Measurements from ENCODE around the gene RC3H2. TPM values are rescaled to one million over a fixed set of nuclear protein-coding genes. Genes with fewer than 3 reads are reported as not detected.

The RC3H2 gene
- total and polyA plus RNA-seq, 2 of the 13 experiments (the other 11 are each of a cell fraction or from before 2014, with no cell fraction given): 21.0 to 36.4 TPM

DNA sequence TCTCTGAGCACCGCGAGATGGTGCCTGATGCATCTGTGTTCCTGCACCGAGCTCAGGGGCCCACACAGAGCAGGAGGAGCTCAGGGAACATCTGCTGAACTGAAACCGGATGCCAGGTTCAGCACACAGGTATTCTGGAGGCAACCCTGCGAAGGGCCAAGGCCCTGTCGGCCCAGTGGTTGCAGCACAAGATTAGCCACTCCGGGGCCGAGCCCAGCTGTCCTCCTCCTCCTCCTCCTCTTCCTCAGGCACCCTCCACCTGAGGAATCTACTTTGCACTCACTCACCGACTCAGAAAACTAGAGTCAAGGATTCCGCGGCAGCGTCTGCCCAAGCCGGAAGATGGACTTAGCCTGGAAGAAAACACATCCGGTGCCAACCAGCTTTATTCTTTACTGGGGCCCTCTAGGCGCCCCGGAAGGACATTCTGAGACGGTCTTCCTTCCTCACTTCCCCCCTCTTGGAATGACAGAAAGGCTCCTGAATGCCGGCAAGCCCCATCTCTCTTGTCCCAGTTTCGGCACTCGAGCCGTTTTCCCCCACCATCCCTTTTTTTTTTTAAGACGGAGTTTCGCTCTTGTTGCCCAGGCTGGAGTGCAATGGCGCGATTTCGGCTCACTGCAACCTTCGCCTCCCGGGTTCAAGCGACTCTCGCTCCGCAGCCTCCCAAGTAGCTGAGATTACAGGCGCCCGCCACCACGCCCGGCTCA is 8.0 kb upstream of the RC3H2 start, which contains the start of gene ZBTB6 (continued):
- TF ChIP-seq LRRFIP1 (CRISPR knock-in tag; conservative IDR thresholded peaks at IDR 0.05) (no peak), ZBTB42 (CRISPR knock-in tag; IDR thresholded peaks at IDR 0.05) (no peak), ZNF414 (CRISPR knock-in tag; IDR thresholded peaks at IDR 0.05) (no peak), NR1H2 (CRISPR knock-in tag; IDR thresholded peaks at IDR 0.05; ENCODE audit: borderline replicate concordance, low read depth) (no peak), ZNF788 (CRISPR knock-in tag; IDR thresholded peaks at IDR 0.05; ENCODE audit: borderline replicate concordance) (0 out of 2 replicates have a peak, but pooled peaks have one; percentile 76), RERE (CRISPR knock-in tag; IDR thresholded peaks at IDR 0.05; ENCODE audit: low read depth) (no peak), ZNF460 (CRISPR knock-in tag; IDR thresholded peaks at IDR 0.05; ENCODE audit: borderline replicate concordance) (peak; percentile 96), ZBTB37 (CRISPR knock-in tag; IDR thresholded peaks at IDR 0.05) (no peak), NPAS2 (CRISPR knock-in tag; IDR thresholded peaks at IDR 0.05; ENCODE audit: borderline replicate concordance) (no peak), NCOR1 (IDR thresholded peaks at IDR 0.05; ENCODE audit: borderline replicate concordance, low read length) (no peak), SIX4 (CRISPR knock-in tag; IDR thresholded peaks at IDR 0.05) (no peak), EZH2 (conservative IDR thresholded peaks at IDR 0.05; ENCODE audit: low read depth, low read length) (no peak), ZNF296 (CRISPR knock-in tag; conservative IDR thresholded peaks at IDR 0.05) (no peak), KLF6 (CRISPR knock-in tag; IDR thresholded peaks at IDR 0.05) (peak; percentile 62)
- TF ChIP-seq, protein P1, sequence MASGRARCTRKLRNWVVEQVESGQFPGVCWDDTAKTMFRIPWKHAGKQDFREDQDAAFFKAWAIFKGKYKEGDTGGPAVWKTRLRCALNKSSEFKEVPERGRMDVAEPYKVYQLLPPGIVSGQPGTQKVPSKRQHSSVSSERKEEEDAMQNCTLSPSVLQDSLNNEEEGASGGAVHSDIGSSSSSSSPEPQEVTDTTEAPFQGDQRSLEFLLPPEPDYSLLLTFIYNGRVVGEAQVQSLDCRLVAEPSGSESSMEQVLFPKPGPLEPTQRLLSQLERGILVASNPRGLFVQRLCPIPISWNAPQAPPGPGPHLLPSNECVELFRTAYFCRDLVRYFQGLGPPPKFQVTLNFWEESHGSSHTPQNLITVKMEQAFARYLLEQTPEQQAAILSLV (CRISPR knock-in tag; IDR thresholded peaks at IDR 0.05; ENCODE audit: borderline replicate concordance): no peak
